Ovary (tissue), 9 donors: ENCODE data around the gene POGLUT2. TPM values are rescaled to one million over a fixed set of nuclear protein-coding genes. Genes with fewer than 3 reads are reported as not detected.

Source experiments
- DNase-seq, 5 donors: peaks; one replicate each; pipeline ENCODE4 v3.0.0-alpha.2; 2019 to 2020
- H3K27ac ChIP-seq, 2 donors: fragments of 200-600 bp; one replicate each; pipeline versions ENCODE4 v1.5.1 to v1.8.0; 2019 to 2022
- H3K27me3 ChIP-seq: fragments of 200-600 bp; one replicate; pipeline ENCODE4 v1.8.0; 2022
- H3K36me3 ChIP-seq: fragments of 200-600 bp; sonication (generic); one replicate; pipeline ENCODE4 v1.5.1; 2019
- H3K4me1 ChIP-seq: one replicate; pipeline ENCODE4 v1.8.1; 2013; ENCODE audit warnings: mild to moderate bottlenecking, moderate library complexity; ENCODE audit not compliant: insufficient read depth
- H3K4me3 ChIP-seq: fragments of 200-600 bp; sonication (generic); one replicate; pipeline ENCODE4 v1.5.1; 2017
- H3K9me3 ChIP-seq, 2 donors: fragments of 200-600 bp in 1 of 2; sonication (generic) in 1 of 2; one replicate each; pipeline versions ENCODE4 v1.5.1 to v1.8.1; 2013 to 2019; ENCODE audit warnings: mild to moderate bottlenecking in 1 of 2, moderate library complexity in 1 of 2
- CTCF ChIP-seq, 3 donors: fragments of 450-650 bp in 2 of 3; fragments of 200-600 bp in 1 of 3; IDR thresholded peaks; one replicate each; pipeline versions ENCODE4 v1.5.1 to v1.8.0; 2016 to 2022; ENCODE audit warnings: antibody characterized with exemption in 3 of 3, mild to moderate bottlenecking in 1 of 3
- EP300 ChIP-seq: sonication (generic); formaldehyde crosslinking; IDR thresholded peaks from one replicate; pipeline ENCODE4 v1.6.1; 2017; ENCODE audit warnings: antibody characterized with exemption
- POLR2A ChIP-seq: fragments of 450-650 bp; IDR thresholded peaks from one replicate; pipeline ENCODE4 v1.6.1; 2017; ENCODE audit warnings: antibody characterized with exemption, mild to moderate bottlenecking, moderate library complexity
- WGBS, 3 donors: extraction: QIAGEN DNeasy Blood & Tissue Kit in 1 of 3; methylation state at CpG; one replicate each; pipeline versions ENCODE4 v1.1.5 to v1.1.7; 2013 to 2017; 5-methylcytosine and 5-hydroxymethylcytosine counted together
- intact Hi-C, 4 donors: fragments of 100-400 bp; cut with DNase I; formaldehyde crosslinking; loops; one replicate each; pipeline versions ENCODE4 v1.11.0 to v1.15.1; 2022 to 2023
- polyA plus RNA-seq, 2 donors: library from polyadenylated mRNA; stranded (reverse); fragments of 200-250 nt in 1 of 2; fragments of 350-450 nt in 1 of 2; fragmentation: Illumina TruSeq in 1 of 2; extraction: RNeasy Lipid Tissue Mini Kit (QIAGEN cat#74804) in 1 of 2; gene quantifications; one replicate each; pipeline ENCODE4 v1.2.3, GENCODE V29; 2013 to 2014
- total RNA-seq, 7 donors: library from RNA; depleted of rRNA in 2 of 7; stranded (reverse); fragments of >200 nt in 2 of 7; fragmentation: NEBNext Ultra II Directional in 3 of 7; extraction: Animal tissue kit (Norgen Biotek cat#: 25700) in 3 of 7; gene quantifications; one replicate each; pipeline versions ENCODE4 v1.1.0 to v1.2.4, GENCODE V29; 2016 to 2023
- donor health status: DM: no; HTN: no; CAD: no; lungs with moderate emphysema.
- donor health status: DM: no; HTN: no; CAD: no.
- donor health status: Bipolar disorder and iron deficiency.
- donor health status: DM: yes; HTN: yes; CAD: no.
- donor health status: DM: no; HTN: no; CAD: no.
- donor health status: DM: yes; HTN: yes; CAD: no.

The POGLUT2 gene
- total and polyA plus RNA-seq, 9 donors, result 4.5 to 13.0 (median 7.2) TPM

- H3K27ac ChIP-seq, result no peak overlapping the region
- TF ChIP-seq EP300 (no peak), POLR2A (no peak), CTCF (IDR thresholded peaks at IDR 0.05) (no peak)
- intact Hi-C loops, result no loop called here
- H3K4me3 ChIP-seq, result no peak overlapping the region
- H3K36me3 ChIP-seq, result no peaks in the 10 kb centered on the region
- H3K9me3 ChIP-seq, result no peaks in the 10 kb centered on the region
- H3K4me1 ChIP-seq, result no peaks in the 10 kb centered on the region
- DNase-seq, result no peak
- WGBS, 3 donors, result 83 to 98% (median 94%) methylated on average over 4 of the region's 4 CpGs
- no peaks in the 10 kb centered on the region for H3K27me3 ChIP-seq
Observed at GRCh38 chr13:102825400-102825799, 26.6 kb upstream of the POGLUT2 start.

GRCh38 chr13:102817907-102818306 lies 19.1 kb upstream of the POGLUT2 start:
- Histone ChIP-seq H3K4me3 (no peak overlapping the region), H3K27ac (no peak overlapping the region), H3K9me3 (no peaks in the 10 kb centered on the region), H3K4me1 (no peaks in the 10 kb centered on the region), H3K27me3 (no peaks in the 10 kb centered on the region), H3K36me3 (no peaks in the 10 kb centered on the region)
- no peak for DNase-seq
- no peak for TF ChIP-seq EP300
- no peak for TF ChIP-seq CTCF (IDR thresholded peaks at IDR 0.05)
- intact Hi-C loops, result no loop called here

- TF ChIP-seq POLR2A (no peak), EP300 (no peak), CTCF (IDR thresholded peaks at IDR 0.05) (no peak)
- Histone ChIP-seq H3K9me3 (no peaks in the 10 kb centered on the region), H3K4me3 (no peak overlapping the region), H3K27ac (no peak overlapping the region), H3K36me3 (no peaks in the 10 kb centered on the region), H3K4me1 (no peaks in the 10 kb centered on the region), H3K27me3 (no peaks in the 10 kb centered on the region)
- 97 to 98% (median 97%) methylated on average over 1 of the region's 1 CpG for WGBS, 3 donors
- no peak for DNase-seq
- intact Hi-C loops, result no loop called here
Observed at GRCh38 chr13:102817241-102817640, 18.5 kb upstream of the POGLUT2 start.

GRCh38 chr13:102816708-102817107 lies 17.9 kb upstream of the POGLUT2 start:
- H3K4me3 ChIP-seq, result no peak overlapping the region
- no peaks in the 10 kb centered on the region for H3K4me1 ChIP-seq
- intact Hi-C loops, result no loop called here
- H3K27me3 ChIP-seq, result no peaks in the 10 kb centered on the region
- no peaks in the 10 kb centered on the region for H3K9me3 ChIP-seq
- TF ChIP-seq EP300, result no peak
- TF ChIP-seq POLR2A, result no peak
- TF ChIP-seq CTCF (IDR thresholded peaks at IDR 0.05), result no peak
- H3K27ac ChIP-seq, result no peak overlapping the region
- WGBS, 3 donors, result 84 to 87% (median 87%) methylated on average over 4 of the region's 4 CpGs
- no peaks in the 10 kb centered on the region for H3K36me3 ChIP-seq
- DNase-seq, result no peak

GRCh38 chr13:102815788-102816187 lies 17.0 kb upstream of the POGLUT2 start:
- H3K27ac ChIP-seq, result no peak overlapping the region
- peaks cover 0 to 2% of the 10 kb centered on the region in 2 donors for H3K9me3 ChIP-seq
- 94 to 95% (median 95%) methylated on average over 5 of the region's 5 CpGs for WGBS, 3 donors
- intact Hi-C loops, result no loop called here
- TF ChIP-seq EP300 (no peak), POLR2A (no peak), CTCF (IDR thresholded peaks at IDR 0.05) (no peak)
- no peaks in the 10 kb centered on the region for H3K27me3 ChIP-seq
- no peak overlapping the region for H3K4me3 ChIP-seq
- no peaks in the 10 kb centered on the region for H3K4me1 ChIP-seq
- H3K36me3 ChIP-seq, result no peaks in the 10 kb centered on the region
- DNase-seq, result no peak
